HCT116 (cell line): ENCODE data around the gene AADACL2.

Experiments
- ATF3 ChIP-seq: IDR thresholded peaks from 2 replicates; pipeline ENCODE4 v1.6.1; 2012
- CTCF ChIP-seq, 3 experiments: fragments of 200-600 bp in 1 of 3; sonication (generic) in 1 of 3; IDR thresholded peaks in 2 of 3; conservative IDR thresholded peaks in 1 of 3; 2 replicates each; pipeline ENCODE4 v1.5.1; 2012 to 2017; ENCODE audit warnings: low read depth in 2 of 3, low read length in 2 of 3, antibody characterized with exemption in 1 of 3, borderline replicate concordance in 1 of 3, control low read depth in 1 of 3, mild to moderate bottlenecking in 1 of 3, mixed read lengths in 1 of 3, mixed run types in 1 of 3, moderate library complexity in 1 of 3; ENCODE audit not compliant: insufficient read depth in 1 of 3
- EZH2phosphoT487 ChIP-seq: fragments of 200-600 bp; IDR thresholded peaks from 2 replicates; pipeline ENCODE4 v1.6.1; 2018; ENCODE audit warnings: antibody characterized with exemption, borderline replicate concordance
- JUND ChIP-seq: IDR thresholded peaks from 2 replicates; pipeline ENCODE4 v1.6.1; 2012
- POLR2A ChIP-seq: IDR thresholded peaks from 2 replicates; pipeline ENCODE4 v1.7.0; 2011; ENCODE audit warnings: borderline replicate concordance; ENCODE audit not compliant: insufficient read depth, insufficient read length; ENCODE audit errors: extremely low read depth
- POLR2AphosphoS5 ChIP-seq: IDR thresholded peaks from 2 replicates; pipeline ENCODE4 v1.6.1; 2011; ENCODE audit warnings: mild to moderate bottlenecking, low read depth, low read length, moderate library complexity
- RAD21 ChIP-seq: IDR thresholded peaks from 2 replicates; pipeline ENCODE4 v1.6.1; 2012; ENCODE audit warnings: low read depth, mild to moderate bottlenecking
- SRF ChIP-seq: IDR thresholded peaks from 2 replicates; pipeline ENCODE4 v1.6.1; 2012; ENCODE audit warnings: low read depth
- TCF7L2 ChIP-seq: IDR thresholded peaks from 2 replicates; pipeline ENCODE4 v1.7.0; 2011; ENCODE audit warnings: borderline replicate concordance, inconsistent platforms; ENCODE audit not compliant: insufficient read depth, insufficient read length; ENCODE audit errors: extremely low read depth

GRCh38 chr3:151770956-151771355, 37.2 kb downstream of the AADACL2 start:
- TF ChIP-seq CTCF (IDR thresholded peaks at IDR 0.05 in 2 of 3, conservative IDR thresholded peaks at IDR 0.05 in 1 of 3; ENCODE audit: borderline replicate concordance in 1 of 3, insufficient read depth in 1 of 3, low read depth in 2 of 3, low read length in 2 of 3) (no peak), TCF7L2 (no peak), POLR2A (no peak), RAD21 (no peak), SRF (no peak), ATF3 (no peak), POLR2AphosphoS5 (no peak), JUND (no peak), EZH2phosphoT487 (no peak)
